Activated T-cell treated with anti-CD3 and anti-CD28 coated beads for 24 hours (primary cell): Measurements from ENCODE around the gene NOX3.
"Not testable (repeated sequence)": the region's sequence is repeated elsewhere in the genome, so short reads cannot be mapped to it uniquely, and the experiment has no call there.

Source experiments
- DNase-seq: peaks from one replicate; pipeline ENCODE4 v3.0.0-alpha.2; 2020; ENCODE audit warnings: low read depth

NOX3 gene

DNA sequence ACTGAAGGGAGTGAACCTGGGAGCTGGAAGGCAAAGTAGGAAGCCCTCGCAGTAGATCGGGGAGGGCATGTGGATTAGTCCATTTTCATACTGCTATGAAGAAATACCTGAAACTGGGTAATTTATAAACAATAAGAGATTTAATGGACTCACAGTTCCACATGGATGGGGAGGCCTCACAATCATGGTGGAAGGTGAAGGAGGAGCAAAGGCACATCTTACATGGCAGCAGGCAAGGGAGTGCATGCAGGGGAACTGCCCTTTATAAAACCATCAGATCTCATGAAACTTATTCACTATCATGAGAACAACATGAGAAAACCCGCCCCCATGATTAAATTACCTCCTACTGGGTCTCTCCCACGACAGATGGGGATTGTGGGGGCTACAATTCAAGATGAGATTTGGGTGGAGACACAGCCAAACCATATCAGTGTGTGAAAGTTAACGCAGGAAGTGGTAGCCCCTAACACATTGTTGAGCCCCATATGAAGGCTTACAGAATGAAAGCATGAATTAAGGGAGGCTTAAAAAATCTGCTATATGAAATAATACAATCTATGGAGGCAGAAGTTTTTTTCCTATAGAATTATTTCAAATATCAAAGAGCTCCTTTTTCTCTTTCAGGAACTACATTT lies 15.5 kb upstream of the NOX3 start:
- not testable (repeated sequence) for DNase-seq

DNA sequence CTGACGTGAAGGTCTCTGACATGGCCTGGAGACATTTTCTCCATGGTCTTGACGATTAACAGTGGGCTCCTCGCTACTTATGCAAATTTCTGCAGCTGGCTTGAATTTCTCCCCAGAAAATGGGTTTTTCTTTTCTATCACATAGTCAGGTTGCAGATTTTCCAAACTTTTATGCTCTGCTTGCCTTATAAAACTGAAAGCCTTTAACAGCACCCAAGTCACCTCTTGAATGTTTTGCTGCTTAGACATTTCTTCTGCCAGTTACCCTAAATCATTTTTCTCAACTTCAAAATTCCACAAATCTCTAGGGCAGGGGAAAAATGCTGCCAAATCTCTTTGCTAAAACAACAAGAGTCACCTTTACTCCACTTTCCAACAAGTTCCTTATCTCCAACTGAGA lies 12.9 kb upstream of the NOX3 start:
- not testable (repeated sequence) for DNase-seq

- DNase-seq, result no peak
These were observed 10.9 kb upstream of the NOX3 start for GRCh38 chr6:155466539-155466938.

DNA sequence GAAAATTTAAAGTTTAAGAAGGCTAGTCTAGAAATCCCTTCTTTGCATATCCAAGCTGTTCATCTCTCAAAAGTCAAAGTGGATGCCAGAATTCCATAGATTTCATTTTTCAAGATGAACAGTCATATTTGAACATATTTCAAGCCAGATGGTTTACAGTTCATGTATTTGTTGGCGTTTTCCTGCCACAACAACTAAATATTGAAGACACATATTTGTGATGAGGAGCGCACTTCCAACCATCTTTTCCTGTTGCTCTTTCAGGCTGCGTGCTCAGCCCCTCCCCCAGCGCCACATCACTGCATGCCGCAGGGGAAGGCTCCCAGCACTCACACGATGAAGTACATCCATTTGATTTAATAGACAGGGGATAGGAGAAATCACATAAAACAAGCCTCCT lies 5.9 kb upstream of the NOX3 start:
- DNase-seq, result no peak

- no peak for DNase-seq
These were observed 1.2 kb downstream of the NOX3 start for GRCh38 chr6:155454471-155454870.

GRCh38 chr6:155454008-155454407 lies 1.6 kb downstream of the NOX3 start:
- DNase-seq, result no peak

DNA sequence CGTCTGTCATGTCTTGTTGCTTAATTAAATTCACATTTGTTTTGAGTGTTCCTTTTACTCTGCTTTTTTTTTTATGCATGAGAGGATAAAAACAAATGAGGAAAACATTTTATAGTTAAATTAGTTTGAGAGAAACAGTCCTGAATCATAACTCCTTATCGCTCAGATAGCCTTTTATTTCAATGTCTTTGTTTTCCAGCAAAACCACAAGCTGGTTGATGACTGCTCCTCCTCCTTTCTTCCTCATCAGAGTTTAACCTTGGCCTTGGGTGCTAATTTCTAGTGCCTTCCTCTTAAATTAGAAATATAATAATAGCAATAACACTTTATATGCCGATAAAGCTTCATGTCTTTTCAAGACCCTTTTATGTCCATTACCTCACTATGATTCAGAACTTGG lies 3.1 kb downstream of the NOX3 start:
- DNase-seq, result no peak

DNA sequence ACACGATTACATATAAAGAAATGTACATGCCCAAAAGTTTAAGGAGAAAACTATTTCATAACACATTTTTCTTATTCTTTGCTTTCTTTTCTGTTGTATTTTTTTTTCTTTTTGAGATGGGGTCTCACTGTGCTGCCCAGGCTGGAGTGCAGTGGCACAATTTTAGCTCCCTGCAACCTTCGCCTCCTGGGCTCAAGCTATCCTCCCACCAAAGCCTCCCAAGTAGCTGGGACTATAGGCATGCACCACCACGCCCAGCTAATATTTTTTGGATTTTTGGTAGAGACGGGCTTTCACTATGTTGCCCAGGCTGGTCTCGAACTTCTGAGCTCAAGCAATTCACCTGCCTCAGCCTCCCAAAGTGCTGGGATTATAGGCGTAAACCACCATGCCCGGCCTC lies 4.1 kb downstream of the NOX3 start:
- not testable (repeated sequence) for DNase-seq

- no peak for DNase-seq
These were observed 5.4 kb downstream of the NOX3 start for GRCh38 chr6:155450240-155450581.

- no peak for DNase-seq
These were observed 6.0 kb downstream of the NOX3 start for GRCh38 chr6:155449450-155450239.

DNA sequence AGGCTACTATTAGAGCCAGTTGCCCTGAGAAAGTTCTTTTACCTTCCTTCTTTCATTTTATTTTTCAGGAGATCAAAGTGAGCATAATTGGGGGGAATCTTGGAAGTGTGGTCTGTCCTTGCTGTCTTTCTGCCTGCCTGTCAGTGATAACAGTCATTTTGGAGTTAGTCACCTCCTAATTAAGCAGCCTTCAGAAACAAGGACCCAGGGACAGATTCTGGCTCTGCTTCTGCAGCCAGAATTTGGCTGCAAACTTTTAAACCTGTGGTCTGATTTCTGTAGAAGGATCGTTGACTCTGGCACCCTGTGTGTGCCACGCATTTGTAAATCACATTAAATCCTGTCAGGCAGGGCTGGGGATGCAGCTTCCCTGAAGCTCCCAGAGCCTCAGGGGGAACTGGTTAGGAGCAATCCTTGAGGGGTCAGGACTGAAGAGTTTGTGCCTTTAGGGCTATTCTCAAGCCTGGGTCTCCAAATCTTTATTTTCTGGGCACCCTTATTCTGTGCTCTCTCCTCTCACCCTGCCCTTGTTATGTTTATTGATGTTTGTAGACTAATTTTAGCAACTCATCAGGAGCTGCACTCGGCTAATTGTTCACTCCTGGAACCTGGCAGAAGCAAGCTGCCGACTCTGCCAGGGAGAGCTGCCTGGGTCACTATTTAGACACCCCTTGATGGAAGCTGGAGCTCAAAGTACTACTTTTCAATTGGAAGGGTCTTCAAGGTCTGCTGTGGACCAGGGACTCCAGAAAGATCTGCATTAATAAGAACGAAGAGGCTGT lies 6.8 kb downstream of the NOX3 start:
- no peak for DNase-seq

DNA sequence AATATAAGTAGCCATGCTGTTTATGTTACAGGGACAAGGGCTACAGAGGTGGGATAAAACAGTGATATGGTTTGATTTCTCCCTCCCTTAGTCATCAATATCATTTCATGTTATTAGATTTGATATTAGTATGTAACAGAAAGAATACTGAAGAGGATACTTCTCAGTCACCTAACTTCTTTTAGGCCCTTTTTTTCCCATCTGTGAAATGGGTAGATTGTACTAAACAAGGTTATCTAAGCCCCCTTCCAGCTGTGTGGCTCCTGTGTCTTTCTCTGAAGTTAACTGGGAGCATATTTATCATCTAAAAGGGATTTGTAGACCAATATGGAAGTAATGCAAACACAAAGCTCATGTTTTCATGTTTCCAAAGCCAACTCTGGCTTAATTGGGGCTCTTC lies 7.7 kb downstream of the NOX3 start:
- no peak for DNase-seq

- no peak for DNase-seq
These were observed 10.4 kb downstream of the NOX3 start for GRCh38 chr6:155444952-155445903.

DNA sequence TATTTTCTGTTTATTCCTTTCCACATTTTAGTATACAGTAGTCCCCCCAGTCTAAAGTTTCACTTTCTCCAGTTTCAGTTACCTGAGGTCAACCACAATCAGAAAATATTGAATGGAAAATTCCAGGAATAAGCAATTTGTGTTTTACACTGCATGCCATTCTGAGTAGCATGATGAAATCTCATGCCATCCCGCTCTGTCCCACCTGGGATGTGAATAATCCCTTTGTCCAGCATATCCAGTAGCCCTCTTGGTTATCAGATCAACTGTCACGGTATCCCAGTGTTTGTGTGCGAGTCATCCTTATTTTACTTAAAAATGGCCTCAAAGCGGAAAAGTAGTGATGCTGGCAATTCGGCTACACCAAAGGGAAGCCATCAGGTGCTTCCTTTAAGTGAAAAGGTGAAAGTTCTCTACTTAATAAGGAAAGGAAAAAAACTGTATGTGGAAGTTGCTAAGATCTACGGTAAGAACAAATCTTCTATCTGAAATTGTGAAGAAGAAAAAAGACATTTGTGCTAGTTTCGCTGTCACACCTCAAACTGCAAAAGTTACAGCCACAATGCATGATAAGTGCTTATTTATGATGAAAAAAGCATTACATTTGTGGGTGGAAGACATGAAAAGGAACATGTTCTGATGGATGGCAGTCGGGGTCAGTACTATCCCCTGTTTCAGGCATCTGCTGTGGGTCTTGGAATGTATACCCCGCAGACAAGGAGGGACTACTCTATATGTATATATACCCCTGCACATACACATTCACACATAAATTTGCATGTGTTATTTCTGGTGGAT lies 11.3 kb downstream of the NOX3 start:
- DNase-seq, result no peak

- no peak for DNase-seq
These were observed 12.5 kb downstream of the NOX3 start for GRCh38 chr6:155443168-155443567.

DNA sequence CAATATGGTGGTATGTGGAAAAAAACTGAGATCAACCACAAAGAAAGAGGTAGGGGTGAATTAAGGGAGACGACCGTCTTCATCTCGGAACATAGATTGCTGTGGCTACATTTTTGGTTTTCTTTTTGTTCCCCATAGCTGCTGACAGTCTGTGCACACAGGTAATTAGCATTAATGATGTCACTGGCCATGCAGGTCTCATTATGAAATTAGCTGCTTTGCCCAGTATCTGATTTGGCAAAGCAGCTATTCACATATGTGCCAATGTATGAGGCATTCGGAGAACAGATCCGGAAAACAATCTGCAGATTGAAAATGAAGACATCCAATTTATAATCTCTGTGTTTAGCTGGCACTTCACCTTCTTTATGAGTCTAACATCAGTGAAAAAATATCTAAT lies 13.1 kb downstream of the NOX3 start:
- no peak for DNase-seq

GRCh38 chr6:155441112-155441465 lies 14.6 kb downstream of the NOX3 start:
- no peak for DNase-seq

GRCh38 chr6:155440398-155441111 lies 15.1 kb downstream of the NOX3 start:
- no peak for DNase-seq

DNA sequence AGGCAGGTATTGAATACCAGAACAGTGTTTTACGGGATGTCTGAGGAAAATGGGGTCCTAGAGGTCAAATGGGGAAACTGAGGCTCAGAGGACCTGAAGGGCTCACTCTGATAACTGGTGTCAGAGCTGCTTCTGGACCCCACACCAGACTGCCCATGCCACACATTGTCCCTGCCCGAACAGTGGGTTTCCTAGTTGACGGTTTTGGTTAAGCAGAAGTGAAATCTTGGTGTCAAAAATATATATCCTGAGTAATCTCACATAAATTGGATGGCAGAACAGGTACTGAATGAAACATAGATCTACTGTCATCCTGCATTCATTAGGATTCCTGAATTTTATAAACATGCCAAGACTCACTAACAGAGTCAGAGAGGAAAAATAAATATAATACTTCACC lies 16.3 kb downstream of the NOX3 start:
- no peak for DNase-seq

GRCh38 chr6:155436981-155437749 lies 18.5 kb downstream of the NOX3 start:
- DNase-seq, result no peak
